ENCODE data around the gene PRSS12.

DNA sequence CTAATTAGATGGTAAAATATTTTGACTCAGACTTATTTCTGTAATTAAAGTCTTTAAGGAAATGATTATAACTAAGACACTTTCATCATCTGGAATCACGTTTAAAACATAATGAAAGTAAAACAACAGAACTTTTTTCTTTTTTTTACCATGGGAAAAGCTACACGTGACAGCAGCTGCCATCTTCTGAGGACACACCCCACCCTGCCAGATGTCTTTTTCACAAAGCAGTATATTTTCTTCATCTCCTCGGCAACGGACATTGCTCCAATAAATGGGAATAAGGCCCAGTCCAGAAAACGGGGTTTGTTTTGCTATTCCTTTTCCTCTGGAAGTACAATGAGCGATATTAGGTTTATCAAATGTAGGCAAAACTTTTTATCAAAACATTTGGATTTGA, 17.5 kb downstream of the PRSS12 start:
- TF ChIP-seq, protein P1, sequence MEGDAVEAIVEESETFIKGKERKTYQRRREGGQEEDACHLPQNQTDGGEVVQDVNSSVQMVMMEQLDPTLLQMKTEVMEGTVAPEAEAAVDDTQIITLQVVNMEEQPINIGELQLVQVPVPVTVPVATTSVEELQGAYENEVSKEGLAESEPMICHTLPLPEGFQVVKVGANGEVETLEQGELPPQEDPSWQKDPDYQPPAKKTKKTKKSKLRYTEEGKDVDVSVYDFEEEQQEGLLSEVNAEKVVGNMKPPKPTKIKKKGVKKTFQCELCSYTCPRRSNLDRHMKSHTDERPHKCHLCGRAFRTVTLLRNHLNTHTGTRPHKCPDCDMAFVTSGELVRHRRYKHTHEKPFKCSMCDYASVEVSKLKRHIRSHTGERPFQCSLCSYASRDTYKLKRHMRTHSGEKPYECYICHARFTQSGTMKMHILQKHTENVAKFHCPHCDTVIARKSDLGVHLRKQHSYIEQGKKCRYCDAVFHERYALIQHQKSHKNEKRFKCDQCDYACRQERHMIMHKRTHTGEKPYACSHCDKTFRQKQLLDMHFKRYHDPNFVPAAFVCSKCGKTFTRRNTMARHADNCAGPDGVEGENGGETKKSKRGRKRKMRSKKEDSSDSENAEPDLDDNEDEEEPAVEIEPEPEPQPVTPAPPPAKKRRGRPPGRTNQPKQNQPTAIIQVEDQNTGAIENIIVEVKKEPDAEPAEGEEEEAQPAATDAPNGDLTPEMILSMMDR (IDR thresholded peaks at IDR 0.05): no peak
- TF ChIP-seq, protein P2, sequence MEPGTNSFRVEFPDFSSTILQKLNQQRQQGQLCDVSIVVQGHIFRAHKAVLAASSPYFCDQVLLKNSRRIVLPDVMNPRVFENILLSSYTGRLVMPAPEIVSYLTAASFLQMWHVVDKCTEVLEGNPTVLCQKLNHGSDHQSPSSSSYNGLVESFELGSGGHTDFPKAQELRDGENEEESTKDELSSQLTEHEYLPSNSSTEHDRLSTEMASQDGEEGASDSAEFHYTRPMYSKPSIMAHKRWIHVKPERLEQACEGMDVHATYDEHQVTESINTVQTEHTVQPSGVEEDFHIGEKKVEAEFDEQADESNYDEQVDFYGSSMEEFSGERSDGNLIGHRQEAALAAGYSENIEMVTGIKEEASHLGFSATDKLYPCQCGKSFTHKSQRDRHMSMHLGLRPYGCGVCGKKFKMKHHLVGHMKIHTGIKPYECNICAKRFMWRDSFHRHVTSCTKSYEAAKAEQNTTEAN (CRISPR knock-in tag; IDR thresholded peaks at IDR 0.05): no peak
- TF ChIP-seq, protein P3, sequence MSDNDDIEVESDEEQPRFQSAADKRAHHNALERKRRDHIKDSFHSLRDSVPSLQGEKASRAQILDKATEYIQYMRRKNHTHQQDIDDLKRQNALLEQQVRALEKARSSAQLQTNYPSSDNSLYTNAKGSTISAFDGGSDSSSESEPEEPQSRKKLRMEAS (CRISPR knock-in tag; IDR thresholded peaks at IDR 0.05): no peak
- TF ChIP-seq, protein P4, sequence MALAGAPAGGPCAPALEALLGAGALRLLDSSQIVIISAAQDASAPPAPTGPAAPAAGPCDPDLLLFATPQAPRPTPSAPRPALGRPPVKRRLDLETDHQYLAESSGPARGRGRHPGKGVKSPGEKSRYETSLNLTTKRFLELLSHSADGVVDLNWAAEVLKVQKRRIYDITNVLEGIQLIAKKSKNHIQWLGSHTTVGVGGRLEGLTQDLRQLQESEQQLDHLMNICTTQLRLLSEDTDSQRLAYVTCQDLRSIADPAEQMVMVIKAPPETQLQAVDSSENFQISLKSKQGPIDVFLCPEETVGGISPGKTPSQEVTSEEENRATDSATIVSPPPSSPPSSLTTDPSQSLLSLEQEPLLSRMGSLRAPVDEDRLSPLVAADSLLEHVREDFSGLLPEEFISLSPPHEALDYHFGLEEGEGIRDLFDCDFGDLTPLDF (CRISPR knock-in tag; IDR thresholded peaks at IDR 0.05): no peak
- TF ChIP-seq FOXJ3 (CRISPR knock-in tag; IDR thresholded peaks at IDR 0.05; ENCODE audit: borderline replicate concordance): no peak

All from WTC11 (cell line).